HG02938 (cell line): Measurements from ENCODE around the gene PDIA6.
"Not testable (repeated sequence)": the region's sequence is repeated elsewhere in the genome, so short reads cannot be mapped to it uniquely, and the experiment has no call there.

Source experiments
- ATAC-seq: cut with Tn5 transposase; IDR thresholded peaks from one replicate; pipeline ENCODE4 v1.9.1; 2021; ENCODE audit warnings: mild to moderate bottlenecking, moderate library complexity; ENCODE audit not compliant: unreplicated experiment

Gene PDIA6

DNA sequence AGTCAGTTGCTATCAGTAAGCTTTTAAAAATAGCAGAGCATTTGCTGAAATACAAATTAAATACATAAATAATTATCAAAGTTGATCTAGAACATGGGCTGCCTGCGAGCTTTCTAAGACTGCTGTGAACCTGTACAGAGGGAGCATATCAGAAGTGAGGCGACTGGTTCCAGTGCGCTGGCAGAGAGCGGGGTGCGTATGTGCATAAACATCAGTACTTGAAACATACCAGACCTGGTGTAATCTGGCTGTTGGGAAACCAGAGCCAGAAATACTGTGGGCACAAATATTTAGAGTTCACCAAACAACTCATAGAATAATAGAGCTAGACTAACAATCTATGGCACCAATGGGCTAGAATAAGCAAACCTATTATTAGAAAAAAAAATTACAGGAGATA, 27.3 kb downstream of the PDIA6 start:
- no peak for ATAC-seq

GRCh38 chr2:10784719-10785118, 27.9 kb downstream of the PDIA6 start:
- ATAC-seq: no peak

- no peak for ATAC-seq
Measured at GRCh38 chr2:10783421-10783820, 29.2 kb downstream of the PDIA6 start.

GRCh38 chr2:10781746-10782145, 30.8 kb downstream of the PDIA6 start:
- ATAC-seq: no peak

DNA sequence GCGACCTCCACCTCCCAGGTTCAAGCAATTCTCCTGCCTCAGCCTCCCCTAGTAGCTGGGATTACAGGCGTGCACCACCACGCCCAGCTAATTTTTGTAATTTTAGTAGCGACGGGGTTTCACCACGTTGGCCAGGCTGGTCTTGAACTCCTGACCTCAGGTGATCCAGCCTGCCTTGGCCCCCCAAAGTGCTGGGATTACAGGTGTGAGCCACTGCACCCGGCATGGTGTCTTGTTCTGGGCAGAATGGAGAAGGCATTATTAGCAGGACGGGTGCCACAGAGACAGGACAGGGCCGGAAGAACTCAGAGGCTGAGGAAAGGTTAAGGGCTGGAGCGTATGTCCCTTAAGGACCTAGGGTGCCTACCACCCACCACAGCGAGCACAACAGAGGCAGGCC, 31.8 kb downstream of the PDIA6 start:
- not testable (repeated sequence) for ATAC-seq

GRCh38 chr2:10780491-10780820, 32.1 kb downstream of the PDIA6 start:
- no peak for ATAC-seq

GRCh38 chr2:10779776-10780490, 32.7 kb downstream of the PDIA6 start:
- ATAC-seq: no peak

DNA sequence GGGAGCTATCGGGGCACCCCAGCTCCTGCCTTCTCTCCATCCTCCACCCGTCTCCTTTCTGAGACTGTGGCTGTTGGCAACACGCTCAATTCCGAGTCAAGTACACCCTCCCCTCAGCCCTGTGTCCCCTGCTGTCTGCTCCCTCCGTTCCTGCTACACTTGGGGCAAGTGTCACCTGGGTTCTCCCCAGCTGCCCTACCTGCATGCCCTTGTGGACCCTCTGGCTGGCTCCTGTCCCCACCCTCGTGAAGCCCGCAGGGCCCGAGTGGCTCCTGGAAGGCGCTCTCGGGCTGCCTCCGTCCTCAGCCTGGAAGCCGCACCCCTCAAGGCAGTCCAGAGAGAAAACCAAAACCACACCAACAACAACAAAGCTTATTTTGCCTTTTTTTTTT, 33.9 kb downstream of the PDIA6 start:
- no peak for ATAC-seq

GRCh38 chr2:10777842-10778723, 34.5 kb downstream of the PDIA6 start:
- no peak for ATAC-seq

GRCh38 chr2:10777111-10777841, 35.3 kb downstream of the PDIA6 start:
- ATAC-seq: no peak

GRCh38 chr2:10776231-10776977, 36.2 kb downstream of the PDIA6 start:
- no peak for ATAC-seq

DNA sequence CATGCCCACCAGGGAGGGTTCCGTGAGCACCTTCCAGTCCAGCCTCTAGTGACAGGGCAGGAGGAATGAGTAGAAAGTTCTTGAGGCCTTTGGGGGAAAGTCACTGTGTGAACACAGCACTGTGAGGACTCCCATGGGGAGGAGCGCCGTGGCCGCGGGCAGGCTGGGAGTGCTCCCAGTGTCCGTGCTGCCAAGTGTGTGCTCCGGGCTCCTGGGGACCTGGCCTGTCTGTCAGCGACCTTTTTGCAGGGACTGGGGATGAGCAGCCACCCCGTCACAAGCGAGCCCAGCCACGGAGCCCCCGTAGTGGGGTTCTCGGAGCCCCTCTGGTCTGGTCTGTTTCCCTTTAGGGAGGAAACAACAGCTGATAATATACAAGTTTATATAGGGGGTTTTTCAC, 36.8 kb downstream of the PDIA6 start:
- ATAC-seq: no peak

DNA sequence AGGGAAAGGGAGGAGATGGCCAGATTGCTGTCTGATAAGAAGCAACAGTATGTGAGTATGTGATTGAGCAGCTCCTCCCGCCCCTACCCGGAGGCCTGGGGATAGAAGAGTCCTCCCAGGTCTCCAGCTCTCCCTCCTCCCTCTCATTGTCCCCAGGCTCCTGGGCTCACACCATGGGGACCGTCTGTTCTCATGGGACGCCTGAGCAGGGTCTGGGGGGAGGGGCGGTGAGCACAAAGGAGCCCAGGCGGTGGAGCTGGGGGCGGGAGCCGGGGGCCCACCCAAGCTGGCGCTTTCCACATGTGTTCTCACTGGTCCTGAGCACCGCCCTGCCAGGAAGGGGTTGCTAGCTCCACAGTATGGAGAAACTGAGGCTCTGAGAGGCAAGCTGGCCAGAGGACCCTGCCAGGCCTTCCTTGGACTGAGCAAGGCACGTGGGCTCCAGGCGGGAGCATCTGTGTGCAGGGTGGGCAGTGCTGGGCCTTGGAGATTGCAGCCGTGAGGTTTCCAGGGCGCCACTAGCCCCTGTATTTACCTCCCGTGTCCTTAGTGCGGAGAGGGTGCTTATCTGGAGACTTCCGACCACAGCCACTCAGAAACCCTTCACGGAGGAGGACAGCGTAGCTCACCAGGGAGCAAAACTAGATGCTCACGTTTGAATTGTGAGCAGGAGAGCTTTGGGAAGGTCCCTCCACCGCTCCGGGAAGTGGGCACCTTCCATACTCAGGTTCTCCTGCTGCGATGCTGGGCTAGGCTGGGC, 37.4 kb downstream of the PDIA6 start:
- ATAC-seq: no peak

- ATAC-seq: no peak
Measured at GRCh38 chr2:10774394-10774793, 38.2 kb downstream of the PDIA6 start.

GRCh38 chr2:10773821-10774341, 38.7 kb downstream of the PDIA6 start:
- no peak for ATAC-seq

DNA sequence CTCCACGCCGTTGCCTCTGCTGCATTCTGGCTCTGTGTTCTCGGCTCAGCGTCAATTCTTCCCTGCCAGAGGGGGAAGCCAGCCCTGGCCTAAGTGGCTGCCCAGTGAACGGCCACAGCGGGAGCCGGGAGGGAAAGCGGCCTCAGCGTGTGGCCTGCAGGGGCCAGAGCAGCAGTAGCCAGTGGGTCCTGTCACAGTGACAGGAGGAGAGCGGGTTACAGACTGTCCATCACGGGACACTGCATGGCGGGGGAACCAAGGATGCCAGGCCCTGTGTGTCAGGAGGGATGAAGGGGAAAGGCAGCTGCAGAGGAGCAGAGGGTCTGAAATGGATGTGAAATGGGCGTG, 39.7 kb downstream of the PDIA6 start:
- ATAC-seq: no peak

DNA sequence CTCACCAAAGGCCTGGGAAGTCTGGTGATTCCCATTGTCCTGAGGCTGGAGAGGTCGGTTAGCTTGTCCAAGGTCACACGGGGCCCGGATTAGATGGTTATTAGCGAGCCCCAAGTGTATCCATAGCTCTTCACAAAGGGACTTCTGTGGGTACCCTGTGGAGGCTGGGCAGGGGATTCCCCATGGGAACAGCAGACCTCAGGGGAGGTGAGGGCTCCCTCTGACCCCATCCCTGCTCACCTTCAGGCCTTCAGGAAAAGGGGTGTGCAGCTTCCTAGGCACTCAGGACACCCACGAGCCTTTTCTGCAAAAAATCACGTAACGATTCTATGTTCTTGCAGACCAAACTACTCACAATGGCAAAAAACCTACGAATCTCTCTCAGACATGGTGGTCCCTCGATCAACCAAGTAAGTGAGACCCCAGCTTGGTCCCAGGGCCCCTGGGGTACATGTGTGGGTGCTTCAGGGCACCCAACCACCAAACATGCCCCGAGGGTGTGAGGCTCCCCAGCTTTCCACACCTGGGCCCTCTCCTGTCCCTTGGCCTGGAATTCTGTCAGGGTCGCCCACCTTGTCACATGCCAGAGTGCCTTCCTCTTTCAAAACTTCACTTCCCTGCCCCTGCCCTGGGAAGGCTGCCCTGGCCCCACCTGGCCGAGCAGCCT, 40.3 kb downstream of the PDIA6 start:
- ATAC-seq: no peak

- ATAC-seq: no peak
Measured at GRCh38 chr2:10771786-10772185, 40.8 kb downstream of the PDIA6 start.

DNA sequence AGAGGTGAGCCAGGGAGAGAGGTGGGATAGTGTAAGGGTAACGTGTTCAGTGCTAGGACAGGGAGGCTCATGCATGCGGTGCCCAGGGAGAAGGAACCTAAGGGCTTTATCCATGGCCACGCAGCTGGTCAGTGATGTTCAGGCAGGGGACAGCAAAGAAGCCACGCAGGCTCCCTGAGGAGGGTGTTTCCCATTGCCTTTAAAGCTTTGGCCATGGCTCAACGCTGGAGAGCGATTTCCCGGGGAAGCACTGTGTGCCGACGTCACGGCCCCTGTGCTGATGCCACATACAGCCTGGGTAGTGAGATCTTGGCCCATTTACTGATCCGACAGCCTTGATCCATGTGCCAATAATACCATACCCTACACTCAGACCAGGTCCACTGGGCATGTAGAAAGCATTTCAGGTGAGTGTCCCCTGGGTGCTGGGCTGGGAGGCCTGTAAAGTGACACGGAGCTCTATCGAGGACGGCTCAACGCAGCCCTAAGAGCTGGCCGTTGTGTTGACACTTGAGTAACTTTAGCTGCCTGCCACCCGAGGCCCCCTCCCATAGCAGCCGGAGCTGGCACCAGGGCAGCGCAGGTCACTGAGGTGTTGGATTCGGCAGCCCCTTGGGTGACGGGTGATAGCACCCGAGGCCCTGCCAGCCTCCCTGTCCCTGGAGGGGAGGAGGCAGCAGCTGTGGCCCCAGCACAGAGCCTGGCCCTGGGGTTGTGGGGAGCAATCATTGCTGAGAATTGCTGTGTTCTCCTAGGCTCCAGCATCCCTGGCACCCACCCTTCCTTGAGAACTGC, 41.4 kb downstream of the PDIA6 start:
- ATAC-seq: no peak
